IPS-18c (cell line): ENCODE measurements around the gene APOL3.
"Not testable (repeated sequence)": the region's sequence is repeated elsewhere in the genome, so short reads cannot be mapped to it uniquely, and the experiment has no call there.

Experiments
- H3K4me3 ChIP-seq: 2 replicates; pipeline ENCODE4 v1.7.0; 2013; ENCODE audit warnings: low read depth, mild to moderate bottlenecking, low read length, moderate library complexity; ENCODE audit not compliant: insufficient read depth
- H3K9me3 ChIP-seq: one replicate; pipeline ENCODE4 v1.6.1; 2013; ENCODE audit warnings: mild to moderate bottlenecking, low read length, moderate library complexity; ENCODE audit not compliant: control insufficient read depth, insufficient read depth

Gene APOL3

GRCh38 chr22:36149441-36149840 lies 11.1 kb downstream of the APOL3 start:
- no peaks in the 10 kb centered on the region for H3K9me3 ChIP-seq
- no peak overlapping the region for H3K4me3 ChIP-seq

- no peaks in the 10 kb centered on the region for H3K9me3 ChIP-seq
Measured at GRCh38 chr22:36148411-36148810, 12.1 kb downstream of the APOL3 start.

GRCh38 chr22:36147196-36147791 lies 13.3 kb downstream of the APOL3 start:
- Histone ChIP-seq H3K9me3 (no peaks in the 10 kb centered on the region), H3K4me3 (no peak overlapping the region)

More at GRCh38 chr22:36148411-36148810, 12.1 kb downstream of the APOL3 start:
- no peak overlapping the region for H3K4me3 ChIP-seq

- H3K9me3 ChIP-seq, result no peaks in the 10 kb centered on the region
Measured at GRCh38 chr22:36145881-36146280, 14.7 kb downstream of the APOL3 start.

GRCh38 chr22:36144886-36145541 lies 15.5 kb downstream of the APOL3 start:
- no peaks in the 10 kb centered on the region for H3K9me3 ChIP-seq
- no peak overlapping the region for H3K4me3 ChIP-seq

More at GRCh38 chr22:36145881-36146280, 14.7 kb downstream of the APOL3 start:
- no peak overlapping the region for H3K4me3 ChIP-seq

GRCh38 chr22:36143956-36144355 lies 16.6 kb downstream of the APOL3 start:
- Histone ChIP-seq H3K9me3 (no peaks in the 10 kb centered on the region), H3K4me3 (no peak overlapping the region)

GRCh38 chr22:36143066-36143815 lies 17.3 kb downstream of the APOL3 start:
- Histone ChIP-seq H3K4me3 (no peak overlapping the region), H3K9me3 (no peaks in the 10 kb centered on the region)

GRCh38 chr22:36141481-36141880 lies 19.1 kb downstream of the APOL3 start:
- Histone ChIP-seq H3K9me3 (no peaks in the 10 kb centered on the region), H3K4me3 (no peak overlapping the region)

GRCh38 chr22:36138709-36139108 lies 21.8 kb downstream of the APOL3 start:
- H3K4me3 ChIP-seq, H3K9me3 ChIP-seq: not testable (repeated sequence)

- H3K9me3 ChIP-seq, result no peaks in the 10 kb centered on the region
- H3K4me3 ChIP-seq, result no peak overlapping the region
Measured at GRCh38 chr22:36136988-36137387, 23.6 kb downstream of the APOL3 start.

DNA sequence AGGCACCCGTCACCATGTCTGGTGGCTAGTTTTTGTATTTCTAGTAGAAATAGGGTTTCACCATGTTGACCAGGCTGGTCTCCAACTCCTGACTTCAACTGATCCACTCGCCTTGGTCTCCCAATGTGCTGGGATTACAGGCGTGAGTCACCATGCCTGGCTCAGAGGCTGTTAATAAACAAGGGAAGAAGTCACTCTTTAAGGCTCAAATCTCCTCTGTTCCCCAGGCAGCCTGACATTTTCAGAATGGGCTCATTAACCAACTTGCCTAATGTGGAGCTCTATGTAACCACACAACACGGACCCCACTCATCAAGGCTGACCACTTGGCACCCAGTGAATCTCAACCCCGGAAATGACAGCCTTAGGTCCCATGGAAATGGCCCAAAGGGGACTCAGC lies 24.1 kb downstream of the APOL3 start:
- Histone ChIP-seq H3K4me3 (no peak overlapping the region), H3K9me3 (no peaks in the 10 kb centered on the region)

GRCh38 chr22:36135306-36135980 lies 25.1 kb downstream of the APOL3 start:
- no peaks in the 10 kb centered on the region for H3K9me3 ChIP-seq
- H3K4me3 ChIP-seq, result no peak overlapping the region

GRCh38 chr22:36134182-36134581 lies 26.4 kb downstream of the APOL3 start:
- Histone ChIP-seq H3K9me3 (no peaks in the 10 kb centered on the region), H3K4me3 (no peak overlapping the region)

DNA sequence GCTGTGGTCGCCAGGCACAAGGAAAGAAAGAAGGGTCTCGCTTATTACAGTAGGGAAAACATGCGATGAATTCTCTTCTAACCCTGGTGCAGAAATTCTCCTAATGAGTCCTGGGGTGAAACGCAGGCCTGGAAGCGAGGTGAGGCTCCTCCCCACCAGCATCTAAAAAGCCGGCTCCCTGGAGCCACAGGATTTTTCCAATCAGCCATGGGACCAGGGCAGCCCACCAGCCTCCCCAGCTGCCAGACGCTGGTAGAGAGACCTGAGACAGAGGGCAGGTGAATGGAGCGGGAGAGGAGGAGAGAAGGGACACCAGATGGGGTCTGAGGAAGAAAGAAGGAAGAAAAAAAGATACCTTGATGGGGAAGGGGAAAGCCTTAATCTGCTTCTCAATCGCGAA lies 28.6 kb downstream of the APOL3 start:
- H3K4me3 ChIP-seq, result no peak overlapping the region
- H3K9me3 ChIP-seq, result no peaks in the 10 kb centered on the region

DNA sequence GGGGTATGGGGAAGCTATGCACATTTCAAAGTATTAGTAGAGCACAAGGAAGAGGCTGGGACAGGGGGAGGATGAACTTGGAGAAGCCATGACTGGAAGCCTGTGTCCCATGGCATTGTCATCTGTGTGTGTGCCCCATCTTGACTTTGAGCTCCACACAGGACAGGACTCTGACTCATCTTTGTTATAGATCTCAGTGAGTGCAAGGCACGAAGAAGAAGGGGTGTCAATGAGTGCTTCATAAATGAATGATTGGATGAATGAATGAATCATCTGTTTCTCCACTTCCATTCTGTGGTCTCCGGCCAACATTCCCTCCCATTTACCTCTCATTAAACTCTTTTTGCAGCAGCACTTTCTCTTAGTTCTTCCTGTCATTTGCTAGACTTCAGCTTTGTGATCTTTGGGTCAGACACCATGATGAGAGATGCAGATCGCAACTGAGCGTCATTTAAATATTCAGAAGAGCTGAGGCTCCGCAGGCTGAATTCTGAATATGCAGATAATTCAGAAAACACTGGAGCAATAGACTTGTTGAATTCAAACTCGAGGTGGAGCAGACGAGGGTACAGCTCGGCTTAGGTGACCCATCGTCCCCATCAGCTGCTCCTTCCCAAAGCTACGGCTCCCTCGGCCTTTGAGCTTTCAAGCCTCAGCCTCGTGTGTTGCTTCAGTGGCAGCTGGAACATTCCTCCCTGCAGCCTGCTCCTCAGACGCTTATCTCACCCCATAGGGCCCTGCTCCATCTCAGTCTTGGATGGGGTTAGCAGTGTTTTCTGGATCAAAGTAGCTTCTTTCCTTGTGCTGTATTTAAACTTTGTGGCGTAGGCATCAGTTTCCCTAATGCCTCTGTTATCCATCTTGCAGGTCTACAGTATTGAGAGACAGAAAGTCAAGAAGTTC lies 30.8 kb downstream of the APOL3 start:
- Histone ChIP-seq H3K4me3 (no peak overlapping the region), H3K9me3 (no peaks in the 10 kb centered on the region)

DNA sequence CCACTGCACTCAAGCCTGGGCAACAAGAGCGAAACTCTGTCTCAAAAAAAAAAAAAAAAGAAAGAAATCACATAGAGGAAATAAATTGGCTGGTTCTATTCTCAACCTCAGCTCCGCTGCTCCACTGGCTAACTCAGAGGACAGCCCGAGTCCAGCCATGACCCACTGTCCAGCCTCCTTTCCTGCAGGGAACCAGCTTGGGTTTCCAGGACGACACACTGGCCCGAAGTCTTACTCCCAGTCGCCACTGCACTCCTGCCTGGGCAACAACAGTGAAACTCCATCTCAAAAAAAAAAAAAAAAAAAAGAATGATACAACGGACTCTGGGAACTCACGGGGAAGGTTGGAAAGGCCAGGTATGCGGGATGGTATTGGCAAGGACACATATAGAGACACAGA lies 31.5 kb downstream of the APOL3 start:
- H3K9me3 ChIP-seq, result no peaks in the 10 kb centered on the region

GRCh38 chr22:36125994-36126531 lies 34.5 kb downstream of the APOL3 start:
- Histone ChIP-seq H3K9me3 (no peaks in the 10 kb centered on the region), H3K4me3 (no peak overlapping the region)

More for the DNA sequence above, 31.5 kb downstream of the APOL3 start:
- no peak overlapping the region for H3K4me3 ChIP-seq
